ENCODE results near the gene NAGLU.
"Not testable (repeated sequence)": the region's sequence is repeated elsewhere in the genome, so short reads cannot be mapped to it uniquely, and the experiment has no call there.

NAGLU gene

GRCh38 chr17:42545755-42546505, 9.9 kb downstream of the NAGLU start:
- not testable (repeated sequence) for DNase-seq

- DNase-seq, result no peak
Measured at GRCh38 chr17:42547001-42547461, 11.0 kb downstream of the NAGLU start.

GRCh38 chr17:42547698-42548069, 11.6 kb downstream of the NAGLU start:
- DNase-seq, result no peak

- peak; percentile 86 to 89 for DNase-seq
Measured at GRCh38 chr17:42548070-42548837, 12.2 kb downstream of the NAGLU start.

- DNase-seq, result no peak
Measured at GRCh38 chr17:42548993-42549755, 13.1 kb downstream of the NAGLU start.

GRCh38 chr17:42552736-42553135, 16.7 kb downstream of the NAGLU start, which contains the start of gene HSD17B1:
Gene HSD17B1, plus strand, starts transcription at chr17:42552923. Its CDS starts 11 bp downstream, at chr17:42552934.
- DNase-seq, result not testable (repeated sequence)

GRCh38 chr17:42553161-42553818, 17.2 kb downstream of the NAGLU start:
- DNase-seq, result no peak

GRCh38 chr17:42553866-42554249, 17.8 kb downstream of the NAGLU start:
- DNase-seq, result peak in 1 of 2 experiments; percentile 32

GRCh38 chr17:42554250-42555121, 18.4 kb downstream of the NAGLU start:
- DNase-seq, result peak; percentile 82 to 84

- DNase-seq, result no peak
Measured at GRCh38 chr17:42555122-42555622, 19.1 kb downstream of the NAGLU start.

- DNase-seq, result not testable (repeated sequence)
Measured at GRCh38 chr17:42555961-42556617, 20.0 kb downstream of the NAGLU start.

- no peak for DNase-seq
Measured at GRCh38 chr17:42559075-42559474, 23.0 kb downstream of the NAGLU start.

GRCh38 chr17:42560246-42560645, 24.2 kb downstream of the NAGLU start:
- no peak for DNase-seq

- peak; percentile 93 to 97 for DNase-seq
Measured at GRCh38 chr17:42561897-42562387, 25.9 kb downstream of the NAGLU start, which contains the start of gene COASY. Gene COASY, plus strand, starts transcription at chr17:42562148. Its CDS starts 475 bp downstream, at chr17:42562623.

GRCh38 chr17:42562388-42563142, 26.5 kb downstream of the NAGLU start:
- no peak for DNase-seq

- no peak for DNase-seq
Measured at GRCh38 chr17:42563143-42563509, 27.1 kb downstream of the NAGLU start.

- no peak for DNase-seq
Measured at GRCh38 chr17:42563543-42563942, 27.5 kb downstream of the NAGLU start.

GRCh38 chr17:42563950-42564349, 27.9 kb downstream of the NAGLU start:
- no peak for DNase-seq

GRCh38 chr17:42564815-42565522, 28.9 kb downstream of the NAGLU start:
- no peak for DNase-seq
